HL-60/S4 treated with retinoic acid at 250 ng/mL for 4 days and 3 days (cell line): Measurements from ENCODE around the gene CSRP1.
"Not testable (repeated sequence)": the region's sequence is repeated elsewhere in the genome, so short reads cannot be mapped to it uniquely, and the experiment has no call there.

Experiments used
- in situ Hi-C: fragments of 300-500 bp; cut with MboI; formaldehyde crosslinking; loops from 2 replicates; pipeline ENCODE4 v1.7.0; 2022; ENCODE audit warnings: low sequenced_read_pairs

Gene CSRP1

DNA sequence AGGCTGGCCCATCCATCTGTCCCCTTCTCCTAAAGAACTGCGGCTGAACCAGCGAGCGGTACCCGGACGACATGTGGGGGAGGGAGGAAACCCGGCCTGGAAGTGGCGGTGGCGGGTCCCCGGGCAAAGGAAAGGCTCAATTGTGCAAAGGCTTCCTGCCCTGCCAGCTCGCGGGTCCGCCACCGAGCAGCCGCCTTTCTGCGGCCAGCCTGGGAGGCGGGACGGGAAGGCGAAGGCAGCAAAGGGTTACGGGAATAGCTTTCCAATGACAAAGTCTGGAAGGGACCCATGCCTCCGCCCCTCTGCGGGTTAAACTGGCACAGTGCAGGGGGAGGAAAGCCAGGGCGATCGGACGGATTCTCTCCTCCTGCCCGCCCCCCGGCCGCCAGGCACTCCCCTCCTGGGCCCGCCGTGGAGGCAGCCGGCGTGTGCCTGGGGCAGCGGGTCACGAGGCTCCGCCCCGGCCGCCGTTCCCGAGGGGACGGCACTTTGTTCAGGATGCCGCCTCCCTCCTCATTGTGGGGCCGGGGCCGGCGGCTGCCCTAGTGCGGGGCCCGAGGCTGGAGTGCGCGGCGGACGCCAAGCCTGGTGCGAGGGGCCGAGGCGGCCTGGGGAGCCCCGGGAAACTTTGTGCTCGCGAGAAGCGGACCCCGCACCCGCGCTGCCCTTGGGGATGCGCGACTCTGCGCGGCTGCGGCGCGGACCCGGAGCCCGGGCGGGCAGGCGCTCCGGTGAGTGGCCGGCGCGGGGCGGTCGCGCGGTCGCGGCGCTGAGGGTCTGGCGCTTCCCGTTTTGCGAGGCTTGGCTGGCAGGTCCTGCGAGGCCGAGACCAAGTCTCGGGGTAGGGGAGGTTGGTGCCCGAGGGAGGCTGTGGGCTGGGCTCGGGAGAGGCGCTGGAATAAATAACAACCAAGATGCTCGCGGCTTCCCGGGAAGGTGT is 32.0 kb upstream of the CSRP1 start, which contains the start of gene NAV1:
Gene NAV1 (plus strand): TSS at position 516 of the 940 bp plus-strand sequence. CDS start 83,758 bp downstream, outside the sequence.
- in situ Hi-C loops = no loop called here

DNA sequence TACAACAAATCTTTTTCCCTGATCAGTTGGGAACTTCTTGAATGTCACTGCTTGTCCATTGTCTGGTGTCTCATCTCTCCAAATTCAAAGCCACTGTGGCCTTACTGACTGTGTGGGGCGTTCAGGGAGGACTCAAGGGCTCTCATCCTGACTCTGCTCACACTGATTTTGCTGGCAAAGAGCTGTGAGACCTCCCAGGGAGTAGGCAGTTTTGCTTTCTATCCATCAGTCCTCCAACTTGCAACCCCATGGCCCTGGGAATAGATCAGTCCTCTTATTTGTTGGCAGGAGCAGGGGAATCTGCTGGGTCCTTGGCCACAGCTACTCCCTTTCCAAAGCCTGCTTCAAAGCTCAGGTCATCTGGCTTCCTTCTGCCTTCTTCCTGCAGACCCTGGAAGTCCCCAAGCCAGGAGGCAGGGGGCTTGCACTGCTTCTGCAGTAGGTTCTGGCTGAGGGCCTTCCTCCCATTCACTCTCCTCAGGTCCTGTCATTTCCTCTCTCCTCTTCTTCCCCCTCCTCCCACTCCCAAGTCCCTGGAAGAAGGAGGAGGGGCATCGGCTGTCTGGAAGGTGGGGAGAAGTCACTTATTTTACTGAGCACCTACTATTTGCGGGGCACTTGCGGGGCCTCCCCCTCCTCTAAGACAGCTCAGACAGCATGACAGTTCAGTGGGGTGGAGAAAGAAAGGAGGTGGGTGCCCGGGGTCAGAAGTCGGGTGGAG is 31.1 kb upstream of the CSRP1 start:
- in situ Hi-C loops = no loop called here

DNA sequence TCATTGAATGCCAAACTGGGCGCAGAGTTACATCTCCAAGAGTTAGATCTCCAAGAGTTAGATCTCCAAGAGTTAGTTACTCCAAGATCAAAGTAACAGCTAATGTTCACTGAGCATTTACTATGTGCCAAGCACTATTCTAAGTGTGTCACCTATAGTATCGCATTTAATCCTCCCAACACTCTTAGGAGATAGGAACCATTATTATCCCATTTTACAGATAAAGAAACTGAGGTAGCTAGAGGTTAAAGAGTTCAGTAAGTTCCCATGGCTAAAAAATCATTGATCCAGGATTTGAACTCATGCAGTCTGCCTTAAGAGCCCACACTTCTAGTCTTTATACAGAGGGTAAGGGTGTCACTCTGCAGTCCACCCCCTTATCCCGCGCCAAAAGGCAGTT is 30.5 kb upstream of the CSRP1 start:
- in situ Hi-C loops = no loop called here

DNA sequence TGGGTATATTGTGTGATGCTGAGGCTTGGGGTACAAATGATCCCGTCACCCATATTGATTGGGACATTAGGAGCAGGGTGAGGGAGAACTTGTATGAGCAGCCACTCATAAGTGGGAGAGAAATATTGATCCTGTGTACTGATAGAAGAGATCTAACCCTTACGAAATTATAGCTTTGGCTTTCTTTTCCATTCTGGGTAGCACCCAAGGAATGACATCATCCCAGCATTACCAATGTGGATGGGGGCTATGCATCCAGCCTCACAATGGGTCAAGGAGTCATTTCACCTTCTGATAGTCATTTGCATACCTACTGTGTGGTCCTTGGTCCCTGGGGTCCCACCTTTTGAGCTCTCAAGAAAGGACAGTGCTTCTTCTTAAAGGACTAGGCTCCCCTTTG is 30.1 kb upstream of the CSRP1 start:
- in situ Hi-C loops = no loop called here

DNA sequence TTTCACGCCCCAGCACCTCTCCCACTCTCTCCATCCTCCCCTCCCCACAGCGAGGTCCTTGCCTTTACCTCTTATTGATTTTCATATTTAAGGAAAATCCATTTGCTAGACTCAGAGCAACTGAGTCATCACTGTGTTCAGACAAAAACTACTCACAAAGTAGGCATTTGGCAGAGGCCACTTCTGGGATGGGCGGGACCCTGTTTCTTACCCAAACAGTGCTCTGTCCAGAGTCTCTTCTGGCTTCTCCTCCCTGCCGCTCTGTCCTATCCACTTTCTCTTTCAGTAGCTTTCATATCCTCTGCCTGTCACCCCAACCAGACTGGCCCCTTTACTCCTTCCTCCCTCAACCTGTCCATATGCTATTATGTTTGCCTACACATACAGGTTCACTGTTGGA is 29.6 kb upstream of the CSRP1 start:
- in situ Hi-C loops = no loop called here

DNA sequence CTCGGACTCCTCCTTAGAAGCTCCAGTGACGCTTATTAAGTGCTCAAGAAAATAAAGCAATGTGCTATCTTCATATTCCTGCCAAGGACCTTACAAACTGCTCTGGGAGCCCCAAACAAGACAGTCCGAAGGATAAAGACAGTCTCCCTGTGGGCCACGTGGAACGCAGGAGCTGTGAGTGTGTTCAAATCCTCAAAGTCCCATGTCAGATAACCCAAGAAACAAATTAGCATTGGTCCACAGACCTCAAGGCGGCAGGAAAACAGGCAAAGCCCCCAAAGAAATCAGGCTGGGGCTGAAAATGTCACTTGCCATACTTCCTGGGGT is 29.0 kb upstream of the CSRP1 start:
- in situ Hi-C loops = no loop called here

DNA sequence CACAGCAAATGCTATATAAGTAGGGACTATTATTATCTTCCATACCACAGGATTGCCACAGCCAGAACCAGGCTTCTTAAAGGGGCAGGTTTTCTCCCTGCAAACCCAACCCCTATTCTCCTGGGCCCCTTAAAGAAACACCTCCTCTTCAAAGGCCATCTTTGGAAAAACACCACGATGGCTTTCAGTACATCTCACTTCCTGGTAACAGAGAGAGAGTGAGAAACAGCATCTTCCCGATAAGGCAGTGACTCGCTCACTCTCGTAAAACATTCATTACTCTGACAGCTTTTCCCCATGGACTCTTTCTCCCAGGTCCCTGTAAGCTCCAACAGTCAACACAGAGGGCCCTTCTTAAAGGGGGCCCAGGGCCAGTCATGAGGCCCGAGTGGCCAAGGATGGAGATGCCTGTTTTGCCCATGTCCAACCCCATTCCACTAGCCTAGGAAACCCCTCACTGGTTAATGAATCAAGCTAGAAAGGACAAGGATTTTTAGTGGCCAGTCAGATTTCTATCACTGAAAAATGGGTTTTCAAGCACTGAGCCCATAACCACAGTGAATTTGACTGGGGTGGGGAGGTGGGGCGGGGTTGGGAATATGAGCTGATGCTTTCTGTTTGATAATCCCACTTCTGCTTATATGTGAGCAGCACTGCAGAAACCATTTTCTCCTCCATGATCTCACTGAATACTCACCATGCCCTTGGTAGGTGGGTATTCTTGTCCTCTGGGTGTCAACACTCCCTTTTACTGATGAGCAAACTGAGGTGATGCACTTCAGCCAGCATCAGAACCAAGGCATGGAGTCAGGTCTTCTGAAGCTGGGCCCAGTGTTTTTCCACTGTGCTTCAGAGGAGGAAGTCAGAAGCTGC is 28.4 kb upstream of the CSRP1 start:
- in situ Hi-C loops = no loop called here

DNA sequence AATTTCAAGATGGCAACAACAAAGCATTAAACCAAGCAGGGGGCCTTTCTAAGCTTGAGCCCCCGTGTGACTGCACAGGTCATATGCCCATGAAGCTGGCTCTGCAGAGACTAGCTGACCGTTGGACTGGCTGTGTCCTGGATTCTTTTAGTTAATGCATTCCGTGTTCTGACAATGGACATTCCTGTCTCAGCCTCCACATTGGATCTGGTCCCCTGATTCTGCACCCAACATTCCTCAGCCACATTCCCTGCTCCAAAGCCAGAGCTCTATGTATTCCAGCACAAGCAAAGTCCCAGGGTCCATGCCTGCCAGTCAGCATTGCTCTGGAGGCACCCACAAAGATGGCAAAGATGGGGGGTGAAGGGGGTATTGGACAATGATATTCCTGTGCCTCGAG is 26.9 kb upstream of the CSRP1 start:
- in situ Hi-C loops = no loop called here

DNA sequence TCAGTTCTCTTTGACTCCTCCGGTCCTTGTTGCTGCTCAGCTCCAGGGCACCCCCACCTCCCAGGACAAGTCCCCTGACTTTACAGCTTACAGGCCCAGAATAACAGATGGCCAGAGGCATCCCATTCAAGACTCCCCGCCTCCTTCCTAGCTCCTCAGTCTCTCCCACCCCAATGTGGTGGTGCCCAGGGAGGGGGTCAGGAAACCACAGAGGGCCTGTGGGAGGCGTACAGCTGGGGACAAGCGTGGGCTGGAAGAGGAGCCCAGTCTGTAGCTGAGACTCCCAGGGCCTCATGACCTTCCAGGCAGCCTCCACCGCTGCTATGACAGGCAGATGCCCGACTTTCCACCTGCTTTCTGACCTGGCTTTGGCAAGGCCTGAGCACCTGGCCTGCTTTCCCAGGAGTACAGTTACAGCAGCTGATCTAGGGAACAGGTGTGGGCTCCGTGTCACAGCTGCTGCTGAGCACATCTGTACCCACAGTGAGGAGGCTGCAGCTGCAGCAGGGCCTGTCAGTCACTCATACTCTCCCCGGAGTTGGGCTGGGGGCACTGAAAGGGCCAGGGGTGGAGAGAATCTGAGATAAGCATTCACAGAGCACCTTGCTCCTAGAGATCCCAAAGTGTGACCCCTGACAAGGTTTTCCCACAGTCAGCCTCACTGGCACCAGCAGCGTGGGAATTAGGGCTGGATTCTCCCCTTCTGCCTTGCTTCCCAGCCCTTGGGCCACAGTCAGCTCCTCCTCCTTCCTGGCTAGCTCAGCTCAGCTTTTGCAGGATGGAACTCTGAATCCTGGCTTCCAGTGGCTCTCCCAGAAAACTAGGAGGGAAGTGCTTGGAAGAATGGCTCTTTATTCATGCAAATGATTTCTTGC is 24.9 kb upstream of the CSRP1 start:
- in situ Hi-C loops = no loop called here

DNA sequence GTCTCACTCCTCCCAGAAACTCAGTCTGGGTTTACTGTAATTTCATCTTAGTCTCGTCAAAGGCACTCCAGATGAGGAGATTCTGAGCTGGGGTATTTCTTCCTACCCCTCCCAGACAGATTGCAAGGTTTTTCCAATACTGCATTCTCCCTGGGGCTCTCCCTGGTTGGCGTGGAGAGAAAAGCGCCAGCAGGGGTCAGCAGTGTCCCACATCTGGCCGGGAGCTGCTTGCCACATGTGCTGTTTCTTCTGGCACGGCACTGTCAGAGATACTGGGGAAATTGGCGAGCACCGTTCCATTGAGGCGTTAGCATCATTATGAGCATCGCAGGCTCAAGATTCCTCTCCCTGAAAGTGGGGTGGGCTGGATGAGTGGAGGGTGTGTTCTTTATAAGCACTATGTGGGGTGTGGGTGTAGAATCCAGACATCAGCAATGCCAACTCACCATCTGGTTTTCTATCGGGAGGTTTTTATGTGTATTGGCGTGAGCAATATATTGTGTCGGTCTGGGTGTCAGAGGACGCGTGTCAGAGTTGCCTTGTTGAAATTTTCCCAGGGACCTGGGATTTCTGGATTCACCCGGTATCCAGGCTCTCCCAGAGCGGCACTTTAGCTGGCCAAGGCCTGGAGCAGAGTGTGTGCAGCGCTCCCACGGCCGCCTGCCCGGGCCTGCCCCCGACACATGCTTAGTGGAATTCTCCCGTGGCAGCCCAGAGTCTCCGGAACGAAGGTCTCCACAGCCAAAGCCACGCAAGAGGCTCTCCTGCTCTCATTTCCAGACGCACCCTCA is 24.0 kb upstream of the CSRP1 start:
- in situ Hi-C loops = no loop called here

DNA sequence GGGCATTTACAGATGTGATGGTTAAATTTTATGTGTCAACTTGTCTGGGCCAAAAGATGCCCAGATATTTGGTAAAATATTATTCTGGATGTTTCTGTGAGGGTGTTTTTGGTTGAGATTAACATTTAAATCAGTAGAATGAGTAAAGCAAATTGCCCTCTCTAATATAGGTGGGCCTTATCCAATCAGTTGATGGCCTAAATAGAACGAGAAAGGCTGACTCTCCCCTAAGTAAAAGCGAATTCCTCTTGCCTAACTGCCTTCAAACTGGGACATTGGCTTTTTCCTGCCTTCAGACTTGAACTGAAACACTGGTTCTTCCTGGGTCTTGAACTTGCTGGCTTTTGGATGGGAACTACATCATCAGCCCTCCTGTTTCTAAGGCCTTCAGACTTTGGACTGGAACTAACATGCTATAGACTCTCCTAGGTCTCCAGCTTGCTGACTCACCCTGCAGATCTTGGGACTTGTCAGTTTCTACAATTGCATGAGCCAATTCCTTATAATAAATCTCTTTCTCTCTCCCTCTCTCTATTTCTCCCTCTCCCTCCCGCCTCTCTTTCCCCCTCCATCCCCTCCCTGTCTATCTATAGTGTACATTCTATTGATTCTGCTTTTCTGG is 21.8 kb upstream of the CSRP1 start:
- in situ Hi-C loops = no loop called here

DNA sequence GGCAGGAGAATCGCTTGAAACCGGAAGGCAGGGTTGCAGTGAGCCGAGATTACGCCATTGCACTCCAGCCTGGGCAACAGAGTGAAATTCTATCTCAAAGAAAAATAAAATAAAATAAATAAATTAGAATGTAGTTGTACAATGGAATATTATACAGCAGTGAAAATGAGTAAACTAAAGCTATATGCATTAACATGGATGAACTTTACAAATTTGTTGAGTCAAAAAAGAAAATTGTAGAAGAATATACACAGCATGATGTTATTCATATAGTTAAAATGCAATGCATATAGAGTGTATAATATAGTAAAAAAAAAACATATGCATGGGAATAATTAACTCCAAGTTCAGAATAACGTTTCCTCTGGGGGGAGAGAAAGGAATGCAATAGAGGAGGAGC is 21.0 kb upstream of the CSRP1 start:
- in situ Hi-C loops = no loop called here

DNA sequence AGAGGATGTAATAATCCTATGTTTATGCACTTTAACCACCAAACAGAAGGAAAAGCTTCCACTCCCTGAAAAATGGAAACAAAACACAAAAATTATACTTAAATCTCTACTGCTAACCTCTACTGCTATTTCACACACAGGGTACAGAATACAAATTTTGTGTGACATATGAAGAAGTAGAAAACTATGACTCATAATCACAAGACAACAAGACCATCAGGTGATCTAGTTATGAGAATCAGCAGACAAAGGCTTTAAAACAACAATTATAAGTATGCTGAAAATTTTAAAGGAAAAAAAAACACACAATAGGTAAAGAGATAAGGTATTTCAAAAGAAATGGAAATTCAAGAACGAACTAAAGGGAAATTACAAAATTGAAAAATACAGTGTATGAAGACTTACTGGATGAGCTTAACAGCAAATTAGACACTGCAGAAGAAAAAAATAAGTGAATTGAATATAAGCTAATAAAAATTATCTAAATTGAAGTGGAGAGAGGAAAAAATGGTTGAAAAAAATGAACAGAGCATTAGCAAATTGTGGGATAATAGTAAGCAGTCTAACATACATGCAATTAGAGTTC is 18.4 kb upstream of the CSRP1 start:
- in situ Hi-C loops = no loop called here

DNA sequence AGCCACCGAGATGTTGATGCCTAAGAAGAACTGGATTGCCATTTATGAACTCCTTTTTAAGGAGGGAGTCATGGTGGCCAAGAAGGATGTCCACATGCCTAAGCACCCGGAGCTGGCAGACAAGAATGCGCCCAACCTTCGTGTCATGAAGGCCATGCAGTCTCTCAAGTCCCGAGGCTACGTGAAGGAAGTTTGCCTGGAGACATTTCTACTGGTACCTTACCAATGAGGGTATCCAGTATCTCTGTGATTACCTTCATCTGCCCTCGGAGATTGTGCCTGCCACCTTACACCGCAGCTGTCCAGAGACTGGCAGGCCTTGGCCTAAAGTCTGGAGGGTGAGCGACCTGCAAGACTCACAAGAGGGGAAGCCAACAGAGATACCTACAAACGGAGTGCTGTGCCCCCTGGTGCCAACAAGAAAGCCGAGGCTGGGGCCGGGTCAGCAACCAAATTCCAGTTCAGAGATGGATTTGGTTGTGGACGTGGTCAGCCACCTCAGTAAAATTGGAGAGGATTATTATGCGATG is 13.2 kb upstream of the CSRP1 start:
- in situ Hi-C loops = not testable (repeated sequence)

DNA sequence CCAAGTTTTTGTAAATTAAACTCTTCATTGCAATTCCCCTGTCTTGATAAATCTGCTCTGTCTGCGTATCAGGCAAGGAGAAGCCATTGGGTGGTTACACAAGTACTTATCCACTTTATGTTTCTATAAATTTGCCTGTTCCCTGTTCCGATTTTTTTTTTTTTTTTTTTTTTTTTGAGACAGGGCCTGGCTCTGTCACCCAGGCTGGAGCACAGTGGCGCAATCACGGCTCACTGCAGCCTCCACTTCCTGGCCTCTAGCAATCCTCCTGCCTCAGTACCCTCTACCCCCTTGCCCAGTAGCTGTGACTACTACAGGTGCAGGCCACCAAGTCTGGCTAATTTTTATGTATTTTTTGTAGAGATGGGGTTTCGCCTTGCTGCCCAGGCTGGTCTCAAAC is 11.1 kb upstream of the CSRP1 start:
- in situ Hi-C loops = no loop called here

DNA sequence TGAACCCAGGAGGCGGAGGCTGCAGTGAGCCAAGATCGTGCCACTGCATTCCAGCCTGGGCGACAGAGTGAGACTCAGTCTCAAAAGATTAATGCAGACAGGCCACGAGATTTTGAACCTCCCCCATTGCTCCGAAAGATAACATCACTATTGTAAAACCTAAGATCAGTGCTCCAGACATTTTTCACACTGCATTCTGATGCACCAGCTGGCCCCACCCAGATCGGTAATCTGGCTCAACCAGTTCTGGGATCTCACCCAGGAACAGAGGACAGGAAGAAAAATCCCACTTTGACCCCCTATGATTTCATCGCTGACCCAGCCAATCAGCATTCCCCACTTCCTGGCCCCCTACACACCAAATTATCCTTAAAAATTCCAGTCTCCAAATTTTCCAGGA is 10.7 kb upstream of the CSRP1 start:
- in situ Hi-C loops = no loop called here

DNA sequence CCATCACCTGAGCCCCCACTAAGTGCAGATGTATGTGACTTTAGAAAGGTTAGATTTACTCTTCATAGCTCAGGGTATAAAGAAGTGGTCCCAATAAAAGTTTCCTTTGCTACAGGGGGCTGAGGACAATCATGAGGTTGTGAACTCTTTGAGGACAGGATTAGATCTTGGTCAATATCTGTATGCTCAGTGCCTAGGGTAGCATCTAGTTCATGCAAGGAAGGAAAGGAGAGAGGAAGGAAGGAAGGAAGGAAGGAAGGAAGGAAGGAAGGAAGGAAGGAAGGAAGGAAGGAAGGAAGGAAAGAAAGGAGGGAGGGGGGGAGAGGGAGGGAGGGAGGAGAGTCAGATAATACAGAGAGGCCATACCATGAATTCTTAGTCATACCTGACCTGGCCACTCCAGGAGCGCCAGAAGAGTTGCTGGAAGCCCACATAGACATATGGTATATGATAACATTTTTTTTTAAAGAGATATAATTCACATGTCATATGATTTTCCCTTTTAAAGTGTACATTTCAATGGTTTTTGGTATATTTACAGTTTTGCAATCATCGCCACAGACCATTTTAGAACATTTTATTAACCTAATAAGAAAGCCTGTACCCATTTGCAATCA is 9.7 kb upstream of the CSRP1 start:
- in situ Hi-C loops = no loop called here

DNA sequence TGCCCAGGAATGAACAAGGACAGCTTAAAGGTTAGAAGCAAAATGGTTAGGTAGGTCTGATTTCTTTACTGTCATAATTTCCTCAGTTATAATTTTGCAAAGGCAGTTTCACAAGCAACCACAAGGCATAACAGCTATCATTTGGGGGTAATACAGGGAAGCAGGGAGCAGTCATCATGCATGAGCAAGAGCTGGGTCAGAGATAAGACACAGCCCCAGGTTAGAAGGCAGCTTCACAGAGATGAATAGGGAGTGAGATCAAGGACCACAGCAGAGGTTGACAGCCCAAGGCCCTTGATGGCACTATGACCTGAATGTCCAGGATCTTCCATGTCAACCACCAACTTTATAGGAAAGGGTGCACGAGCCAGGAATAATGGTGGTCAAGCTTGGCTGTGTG is 9.0 kb upstream of the CSRP1 start:
- in situ Hi-C loops = no loop called here
